SKM-1 treated with dmso at 0.1 percent for 144 hours (cell line): ENCODE measurements around the gene NPHP4.

Experiments used
- DNase-seq: peaks from one replicate; lab custom pipeline; 2025; ENCODE audit not compliant: unreplicated experiment; lab: John Stamatoyannopoulos, UW

Gene NPHP4

GRCh38 chr1:6004412-6005123 lies 12.3 kb upstream of the NPHP4 start:
- DNase-seq, result no peak

- DNase-seq, result no peak
Measured at GRCh38 chr1:6003568-6004411, 11.6 kb upstream of the NPHP4 start.

GRCh38 chr1:6002714-6003501 lies 10.7 kb upstream of the NPHP4 start:
- DNase-seq, result no peak

GRCh38 chr1:6001992-6002576 lies 9.9 kb upstream of the NPHP4 start:
- no peak for DNase-seq

- no peak for DNase-seq
Measured at GRCh38 chr1:6000444-6001288, 8.4 kb upstream of the NPHP4 start.

GRCh38 chr1:5999711-6000443 lies 7.7 kb upstream of the NPHP4 start:
- DNase-seq, result no peak

- DNase-seq, result no peak
Measured at GRCh38 chr1:5998906-5999301, 6.7 kb upstream of the NPHP4 start.

- no peak for DNase-seq
Measured at GRCh38 chr1:5998051-5998905, 6.1 kb upstream of the NPHP4 start.

- DNase-seq, result no peak
Measured at GRCh38 chr1:5997316-5997715, 5.1 kb upstream of the NPHP4 start.

GRCh38 chr1:5996641-5997270 lies 4.5 kb upstream of the NPHP4 start:
- DNase-seq, result no peak

- DNase-seq, result no peak
Measured at GRCh38 chr1:5995871-5996630, 3.8 kb upstream of the NPHP4 start.

- no peak for DNase-seq
Measured at GRCh38 chr1:5994713-5995621, 2.7 kb upstream of the NPHP4 start.

GRCh38 chr1:5993556-5994491 lies 1.6 kb upstream of the NPHP4 start:
- no peak for DNase-seq

GRCh38 chr1:5992814-5993555 lies 760 bp upstream of the NPHP4 start:
- no peak for DNase-seq
